ENCODE results near the gene LNPEP.

- TF ChIP-seq POLR2A (IDR thresholded peaks at IDR 0.05) (no peak), CTCF (IDR thresholded peaks at IDR 0.05) (no peak), POLR2AphosphoS5 (IDR thresholded peaks at IDR 0.05) (no peak)
These were observed 75.7 kb downstream of the LNPEP start for GRCh38 chr5:97011567-97011966.

Data from breast epithelium (tissue), 3 donors.